AG09319 (cell line): ENCODE measurements around the gene SAT1.
"Not testable (repeated sequence)": the region's sequence is repeated elsewhere in the genome, so short reads cannot be mapped to it uniquely, and the experiment has no call there.

ENCODE experiments used
- DNase-seq: peaks from one replicate; pipeline ENCODE4 v3.0.0-alpha.2; 2010; ENCODE audit warnings: low read depth; ENCODE audit errors: extremely low read depth
- CTCF ChIP-seq: IDR thresholded peaks from 2 replicates; pipeline ENCODE4 v1.5.1; 2011; ENCODE audit warnings: low read depth, mild to moderate bottlenecking, inconsistent platforms, low read length, moderate library complexity

Gene SAT1

GRCh38 chrX:23765449-23765848 lies 17.5 kb upstream of the SAT1 start:
- no peak for TF ChIP-seq CTCF
- DNase-seq = no peak

- TF ChIP-seq CTCF = no peak
- no peak for DNase-seq
These were observed 17.1 kb upstream of the SAT1 start for GRCh38 chrX:23765868-23766267.

- no peak for TF ChIP-seq CTCF
- DNase-seq = no peak
These were observed 16.1 kb upstream of the SAT1 start for GRCh38 chrX:23766650-23767551.

- DNase-seq = no peak
- TF ChIP-seq CTCF = no peak
These were observed 12.8 kb upstream of the SAT1 start for GRCh38 chrX:23770142-23770541.

GRCh38 chrX:23771086-23771485 lies 11.9 kb upstream of the SAT1 start:
- not testable (repeated sequence) for DNase-seq

GRCh38 chrX:23773601-23774175 lies 9.3 kb upstream of the SAT1 start:
- TF ChIP-seq CTCF = no peak
- no peak for DNase-seq

- no peak for DNase-seq
- TF ChIP-seq CTCF = no peak
These were observed 6.6 kb upstream of the SAT1 start for GRCh38 chrX:23776363-23776762.
